B cell (primary cell): ENCODE data around the gene CDH19.

ENCODE experiments used
- CTCF ChIP-seq: fragments of 200-600 bp; IDR thresholded peaks from one replicate; pipeline ENCODE4 v1.8.0; 2022; ENCODE audit warnings: antibody characterized with exemption, mild to moderate bottlenecking
- EZH2 ChIP-seq: IDR thresholded peaks from 2 replicates; pipeline ENCODE4 v1.6.1; 2012; ENCODE audit warnings: borderline replicate concordance, low read depth, mild to moderate bottlenecking, moderate library complexity, low read length; ENCODE audit not compliant: insufficient read depth, poor library complexity, severe bottlenecking

GRCh38 chr18:66641056-66641455 is 37.2 kb upstream of the CDH19 start:
- TF ChIP-seq CTCF (no peak), EZH2 (no peak)
